K562 (cell line): Measurements from ENCODE around the gene NQO2. TPM values are rescaled to one million over a fixed set of nuclear protein-coding genes. Genes with fewer than 3 reads are reported as not detected.

Experiments
- CREM ChIP-seq: IDR thresholded peaks from 2 replicates; pipeline ENCODE4 v1.6.1; 2014; ENCODE audit warnings: antibody characterized with exemption, low read depth
- CTBP1 ChIP-seq: fragments of 450-650 bp; IDR thresholded peaks from 2 replicates; pipeline ENCODE4 v1.6.1; 2016; ENCODE audit warnings: borderline replicate concordance
- GABPA ChIP-seq: fragments of 200-800 bp; sonication (Bioruptor generic); conservative IDR thresholded peaks from 2 replicates; pipeline ENCODE4 v1.6.1; 2016; ENCODE audit warnings: low read depth, missing genetic modification characterization, missing compliant biosample characterization
- GATAD2A ChIP-seq: fragments of 450-650 bp; IDR thresholded peaks from 2 replicates; pipeline ENCODE4 v1.6.1; 2017
- HDAC2 ChIP-seq: fragments of 450-650 bp; IDR thresholded peaks from 2 replicates; pipeline ENCODE4 v1.6.1; 2016; ENCODE audit warnings: mild to moderate bottlenecking
- KHSRP ChIP-seq: fragments of 450-650 bp; IDR thresholded peaks from 2 replicates; pipeline ENCODE4 v1.6.1; 2017
- MTA3 ChIP-seq: fragments of 450-650 bp; formaldehyde crosslinking; IDR thresholded peaks from 2 replicates; pipeline ENCODE4 v1.6.1; 2017; ENCODE audit warnings: mild to moderate bottlenecking, borderline replicate concordance
- NR2C1 ChIP-seq, 2 experiments: fragments of 450-650 bp; IDR thresholded peaks; 2 replicates each; pipeline ENCODE4 v1.6.1; 2017; ENCODE audit warnings: mild to moderate bottlenecking in 2 of 2, antibody characterized with exemption in 1 of 2, inconsistent platforms in 1 of 2, missing compliant biosample characterization in 1 of 2, missing genetic modification characterization in 1 of 2
- RUNX1 ChIP-seq: sonication (generic); IDR thresholded peaks from 2 replicates; pipeline ENCODE4 v1.6.1; 2016; ENCODE audit warnings: antibody characterized with exemption, low read depth
- SMARCA4 ChIP-seq: fragments of 450-650 bp; IDR thresholded peaks from 2 replicates; pipeline ENCODE4 v1.6.1; 2016
- TOE1 ChIP-seq, 2 experiments: fragments of 450-650 bp in 1 of 2; sonication (generic) in 1 of 2; formaldehyde crosslinking in 1 of 2; IDR thresholded peaks; 2 replicates each; pipeline versions ENCODE4 v1.7.1 to v1.8.0; 2016 to 2022; ENCODE audit warnings: borderline replicate concordance in 2 of 2, mild to moderate bottlenecking in 2 of 2, antibody characterized with exemption in 1 of 2, inconsistent platforms in 1 of 2, low read depth in 1 of 2, missing genetic modification reagents in 1 of 2, moderate library complexity in 1 of 2
- TRIM24 ChIP-seq, 2 experiments: fragments of 450-650 bp; IDR thresholded peaks; 2 replicates each; pipeline ENCODE4 v1.6.1; 2016
- ZNF263 ChIP-seq: sonication (generic); formaldehyde crosslinking; IDR thresholded peaks from 2 replicates; pipeline ENCODE4 v1.8.0; 2022; ENCODE audit warnings: mild to moderate bottlenecking, missing genetic modification reagents, borderline replicate concordance
- polyA plus RNA-seq, 8 experiments: library from polyadenylated mRNA; depleted of rRNA in 4 of 8; stranded (reverse) in 5 of 8; unstranded in 3 of 8; fragments of >200 nt; fragmentation: Nextera tagmentation in 2 of 8; fragmentation: Illumina TruSeq in 1 of 8; extraction: Ambion mirVana in 2 of 8; extraction: Trizol in 1 of 8; gene quantifications; 2 replicates each; pipeline versions ENCODE4 v1.2.1 to v1.2.3, GENCODE V29; 2011 to 2014; ENCODE audit warnings: inconsistent platforms in 1 of 8, missing spikeins in 1 of 8
- total RNA-seq, 7 experiments: library from RNA; depleted of rRNA in 6 of 7; stranded (reverse); fragments of >200 nt in 6 of 7; fragmentation: Illumina TruSeq in 2 of 7; extraction: Trizol in 2 of 7; gene quantifications; 2 replicates each; pipeline versions ENCODE4 v1.2.1 to v1.2.3, GENCODE V29; 2011 to 2021; ENCODE audit warnings: low replicate concordance in 1 of 7
- TF ChIP-seq, protein P1 (sequence below): fragments of 250-450 bp; sonication (Bioruptor Pico); IDR thresholded peaks from 2 replicates; pipeline ENCODE4 v1.5.0; 2020; ENCODE audit warnings: mild to moderate bottlenecking
- TF ChIP-seq, protein P2 (sequence below): fragments of 450-650 bp; IDR thresholded peaks from 2 replicates; pipeline ENCODE4 v1.6.1; 2016
- TF ChIP-seq, protein P3 (sequence below): fragments of 450-650 bp; IDR thresholded peaks from 2 replicates; pipeline ENCODE4 v1.6.1; 2016; ENCODE audit warnings: borderline replicate concordance
- TF ChIP-seq, protein P4 (sequence below), 2 experiments: fragments of 450-650 bp in 1 of 2; sonication (generic) in 1 of 2; formaldehyde crosslinking in 1 of 2; IDR thresholded peaks in 1 of 2; conservative IDR thresholded peaks in 1 of 2; 2 replicates each; pipeline versions ENCODE4 v1.6.1 to v1.8.1; 2016 to 2023; ENCODE audit warnings: mild to moderate bottlenecking in 2 of 2, moderate library complexity in 2 of 2, inconsistent platforms in 1 of 2, missing genetic modification reagents in 1 of 2
- TF ChIP-seq, protein P5 (sequence below): sonication (generic); formaldehyde crosslinking; IDR thresholded peaks from 2 replicates; pipeline ENCODE4 v1.4.0; 2020; ENCODE audit warnings: mild to moderate bottlenecking, missing genetic modification reagents

NQO2 gene
- total and polyA plus RNA-seq, 9 of the 15 experiments (the other 6 are each of a cell fraction or from before 2014, with no cell fraction given): 54.6 to 214 (median 116) TPM

DNA sequence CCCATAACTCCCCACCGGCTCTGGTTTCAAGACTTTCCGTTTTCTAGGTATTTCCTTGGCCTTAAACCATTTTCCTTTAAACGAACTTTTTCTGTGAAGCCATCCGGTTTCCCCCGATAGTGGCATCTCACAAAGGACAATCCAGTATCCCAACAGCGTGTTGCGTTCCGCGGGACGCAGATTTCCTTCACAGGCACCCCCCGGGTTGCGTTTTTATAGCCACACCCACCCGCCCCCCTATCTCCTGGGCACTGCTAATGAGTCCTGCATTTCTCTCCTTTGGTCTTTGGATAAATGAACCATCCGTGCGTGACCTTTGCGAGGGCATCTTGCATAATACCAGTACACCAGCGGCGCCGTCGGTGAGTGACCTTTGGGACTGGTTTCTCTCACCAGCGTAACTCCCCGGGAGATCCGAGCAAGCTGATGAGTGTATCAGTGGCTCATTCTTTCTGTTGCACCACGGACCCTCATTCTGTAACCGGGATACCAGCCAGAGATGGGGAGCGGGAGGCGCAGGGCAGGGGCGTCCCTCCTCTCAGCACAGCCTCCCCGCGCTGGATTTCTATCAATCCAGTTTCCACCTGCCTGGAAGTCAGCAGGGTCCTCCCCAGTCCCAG lies 586 bp upstream of the NQO2 start (continued):
- TF ChIP-seq TOE1 (IDR thresholded peaks at IDR 0.05; ENCODE audit: borderline replicate concordance): 0 out of 2 replicates have a peak, but pooled peaks have one; percentile 28
- TF ChIP-seq TOE1 (CRISPR knock-in tag; IDR thresholded peaks at IDR 0.05; ENCODE audit: borderline replicate concordance, low read depth): no peak
- TF ChIP-seq HDAC2: peak; percentile 61
- TF ChIP-seq GABPA: peak; percentile 18
- TF ChIP-seq RUNX1: 0 out of 2 replicates have a peak, but pooled peaks have one; percentile 37
- TF ChIP-seq KHSRP: no peak
- TF ChIP-seq, protein P1, sequence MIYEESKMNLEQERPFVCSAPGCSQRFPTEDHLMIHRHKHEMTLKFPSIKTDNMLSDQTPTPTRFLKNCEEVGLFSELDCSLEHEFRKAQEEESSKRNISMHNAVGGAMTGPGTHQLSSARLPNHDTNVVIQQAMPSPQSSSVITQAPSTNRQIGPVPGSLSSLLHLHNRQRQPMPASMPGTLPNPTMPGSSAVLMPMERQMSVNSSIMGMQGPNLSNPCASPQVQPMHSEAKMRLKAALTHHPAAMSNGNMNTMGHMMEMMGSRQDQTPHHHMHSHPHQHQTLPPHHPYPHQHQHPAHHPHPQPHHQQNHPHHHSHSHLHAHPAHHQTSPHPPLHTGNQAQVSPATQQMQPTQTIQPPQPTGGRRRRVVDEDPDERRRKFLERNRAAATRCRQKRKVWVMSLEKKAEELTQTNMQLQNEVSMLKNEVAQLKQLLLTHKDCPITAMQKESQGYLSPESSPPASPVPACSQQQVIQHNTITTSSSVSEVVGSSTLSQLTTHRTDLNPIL (CRISPR knock-in tag): no peak
- peak; percentile 32; the same call in 1 of the 2 replicates for TF ChIP-seq SMARCA4
- TF ChIP-seq, protein P2, sequence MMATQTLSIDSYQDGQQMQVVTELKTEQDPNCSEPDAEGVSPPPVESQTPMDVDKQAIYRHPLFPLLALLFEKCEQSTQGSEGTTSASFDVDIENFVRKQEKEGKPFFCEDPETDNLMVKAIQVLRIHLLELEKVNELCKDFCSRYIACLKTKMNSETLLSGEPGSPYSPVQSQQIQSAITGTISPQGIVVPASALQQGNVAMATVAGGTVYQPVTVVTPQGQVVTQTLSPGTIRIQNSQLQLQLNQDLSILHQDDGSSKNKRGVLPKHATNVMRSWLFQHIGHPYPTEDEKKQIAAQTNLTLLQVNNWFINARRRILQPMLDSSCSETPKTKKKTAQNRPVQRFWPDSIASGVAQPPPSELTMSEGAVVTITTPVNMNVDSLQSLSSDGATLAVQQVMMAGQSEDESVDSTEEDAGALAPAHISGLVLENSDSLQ: no peak
- peak; percentile 54; the same call in 1 of the 2 replicates for TF ChIP-seq ZNF263
- 0 out of 2 replicates have a peak, but pooled peaks have one; percentile 9 for TF ChIP-seq GATAD2A
- TF ChIP-seq CREM: 0 out of 2 replicates have a peak, but pooled peaks have one; percentile 5
- TF ChIP-seq NR2C1 (IDR thresholded peaks at IDR 0.05): no peak
- peak; percentile 65 for TF ChIP-seq NR2C1 (tag; IDR thresholded peaks at IDR 0.05)
- TF ChIP-seq, protein P3, sequence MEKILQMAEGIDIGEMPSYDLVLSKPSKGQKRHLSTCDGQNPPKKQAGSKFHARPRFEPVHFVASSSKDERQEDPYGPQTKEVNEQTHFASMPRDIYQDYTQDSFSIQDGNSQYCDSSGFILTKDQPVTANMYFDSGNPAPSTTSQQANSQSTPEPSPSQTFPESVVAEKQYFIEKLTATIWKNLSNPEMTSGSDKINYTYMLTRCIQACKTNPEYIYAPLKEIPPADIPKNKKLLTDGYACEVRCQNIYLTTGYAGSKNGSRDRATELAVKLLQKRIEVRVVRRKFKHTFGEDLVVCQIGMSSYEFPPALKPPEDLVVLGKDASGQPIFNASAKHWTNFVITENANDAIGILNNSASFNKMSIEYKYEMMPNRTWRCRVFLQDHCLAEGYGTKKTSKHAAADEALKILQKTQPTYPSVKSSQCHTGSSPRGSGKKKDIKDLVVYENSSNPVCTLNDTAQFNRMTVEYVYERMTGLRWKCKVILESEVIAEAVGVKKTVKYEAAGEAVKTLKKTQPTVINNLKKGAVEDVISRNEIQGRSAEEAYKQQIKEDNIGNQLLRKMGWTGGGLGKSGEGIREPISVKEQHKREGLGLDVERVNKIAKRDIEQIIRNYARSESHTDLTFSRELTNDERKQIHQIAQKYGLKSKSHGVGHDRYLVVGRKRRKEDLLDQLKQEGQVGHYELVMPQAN: peak; percentile 43; the same call in 1 of the 2 replicates
- TF ChIP-seq, protein P4, sequence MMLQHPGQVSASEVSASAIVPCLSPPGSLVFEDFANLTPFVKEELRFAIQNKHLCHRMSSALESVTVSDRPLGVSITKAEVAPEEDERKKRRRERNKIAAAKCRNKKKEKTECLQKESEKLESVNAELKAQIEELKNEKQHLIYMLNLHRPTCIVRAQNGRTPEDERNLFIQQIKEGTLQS (IDR thresholded peaks at IDR 0.05): peak; percentile 55
- TF ChIP-seq, protein P4 (CRISPR knock-in tag; conservative IDR thresholded peaks at IDR 0.05): no peak
- 0 out of 4 replicates have a peak, but pooled peaks of 1 of the 2 experiments have one; percentile 17 for TF ChIP-seq TRIM24 (IDR thresholded peaks at IDR 0.05)
- TF ChIP-seq CTBP1: peak; percentile 58
- TF ChIP-seq, protein P5, sequence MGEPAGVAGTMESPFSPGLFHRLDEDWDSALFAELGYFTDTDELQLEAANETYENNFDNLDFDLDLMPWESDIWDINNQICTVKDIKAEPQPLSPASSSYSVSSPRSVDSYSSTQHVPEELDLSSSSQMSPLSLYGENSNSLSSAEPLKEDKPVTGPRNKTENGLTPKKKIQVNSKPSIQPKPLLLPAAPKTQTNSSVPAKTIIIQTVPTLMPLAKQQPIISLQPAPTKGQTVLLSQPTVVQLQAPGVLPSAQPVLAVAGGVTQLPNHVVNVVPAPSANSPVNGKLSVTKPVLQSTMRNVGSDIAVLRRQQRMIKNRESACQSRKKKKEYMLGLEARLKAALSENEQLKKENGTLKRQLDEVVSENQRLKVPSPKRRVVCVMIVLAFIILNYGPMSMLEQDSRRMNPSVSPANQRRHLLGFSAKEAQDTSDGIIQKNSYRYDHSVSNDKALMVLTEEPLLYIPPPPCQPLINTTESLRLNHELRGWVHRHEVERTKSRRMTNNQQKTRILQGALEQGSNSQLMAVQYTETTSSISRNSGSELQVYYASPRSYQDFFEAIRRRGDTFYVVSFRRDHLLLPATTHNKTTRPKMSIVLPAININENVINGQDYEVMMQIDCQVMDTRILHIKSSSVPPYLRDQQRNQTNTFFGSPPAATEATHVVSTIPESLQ: 0 out of 2 replicates have a peak, but pooled peaks have one; percentile 8
- peak; percentile 6; the same call in 1 of the 2 replicates for TF ChIP-seq MTA3
